GOT3 (cell line): ENCODE results near the gene TMEM145.

Source experiments
- DNase-seq: peaks from one replicate; lab custom pipeline; 2025; ENCODE audit warnings: mixed read lengths; lab: John Stamatoyannopoulos, UW

Gene TMEM145

DNA sequence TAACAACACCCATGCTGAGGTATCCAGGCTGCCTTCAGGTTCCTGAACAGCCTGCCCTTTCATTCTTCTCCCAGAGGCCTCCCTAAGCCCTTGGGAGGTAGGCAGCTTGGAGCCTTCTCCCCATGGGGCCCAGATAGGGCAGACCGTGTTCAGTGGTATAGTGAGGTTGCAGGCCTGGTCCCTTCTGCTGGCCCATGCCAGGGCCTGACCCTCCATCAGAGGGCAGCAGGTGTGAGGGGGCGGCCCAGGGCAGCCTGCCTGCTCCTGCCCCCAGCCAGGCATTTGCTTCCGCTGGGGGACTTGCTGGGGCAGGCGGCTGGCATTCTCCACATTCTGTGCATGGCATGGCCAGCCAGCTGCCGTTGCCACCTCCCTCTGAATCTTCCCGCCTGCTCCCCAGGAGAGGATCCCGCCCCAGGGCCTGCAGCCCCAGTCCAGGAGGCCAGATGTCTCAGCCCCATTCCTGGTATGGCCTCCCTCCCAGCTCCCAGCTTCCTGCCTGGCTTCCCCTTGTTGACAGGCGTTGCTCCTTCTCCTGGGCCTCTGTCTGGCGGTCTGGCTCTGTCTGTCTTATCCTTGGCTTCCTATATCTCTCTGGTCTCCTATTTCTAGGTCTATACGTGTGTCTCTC is 35.2 kb upstream of the TMEM145 start:
- DNase-seq = no peak

DNA sequence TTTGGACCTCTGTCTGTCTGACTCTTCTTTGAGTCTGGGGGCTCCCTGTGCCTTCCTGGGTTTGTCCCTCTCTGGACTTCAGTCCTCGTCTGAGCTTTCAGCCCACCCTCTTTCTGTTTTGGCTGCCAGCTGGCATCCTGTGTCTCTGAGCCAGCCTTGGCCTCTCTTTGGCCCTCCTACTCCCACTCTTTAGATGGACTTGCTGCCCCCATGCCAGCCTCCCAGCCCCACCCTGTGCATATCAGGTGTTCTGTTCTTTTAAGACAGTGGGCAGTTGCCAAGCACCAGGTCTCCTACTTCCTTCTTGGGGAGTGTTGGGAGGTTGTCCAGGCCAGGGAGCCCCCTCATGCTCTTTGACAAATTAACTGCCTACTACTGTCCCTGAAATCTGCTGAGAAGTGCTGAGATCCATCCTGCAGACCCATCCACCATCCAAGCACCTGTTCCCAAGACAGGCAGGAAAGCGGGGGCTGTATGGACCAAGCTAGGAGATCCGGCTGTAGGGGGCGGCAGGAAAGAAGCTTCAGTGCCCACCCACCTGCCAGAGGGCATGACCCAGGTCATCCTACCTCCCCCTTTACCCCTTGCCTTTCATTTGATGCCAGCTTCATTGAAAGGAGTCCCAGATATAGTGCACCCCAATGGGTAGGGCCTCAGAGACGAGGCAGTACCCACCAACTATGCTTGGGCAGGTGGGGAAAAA is 34.5 kb upstream of the TMEM145 start:
- no peak for DNase-seq

DNA sequence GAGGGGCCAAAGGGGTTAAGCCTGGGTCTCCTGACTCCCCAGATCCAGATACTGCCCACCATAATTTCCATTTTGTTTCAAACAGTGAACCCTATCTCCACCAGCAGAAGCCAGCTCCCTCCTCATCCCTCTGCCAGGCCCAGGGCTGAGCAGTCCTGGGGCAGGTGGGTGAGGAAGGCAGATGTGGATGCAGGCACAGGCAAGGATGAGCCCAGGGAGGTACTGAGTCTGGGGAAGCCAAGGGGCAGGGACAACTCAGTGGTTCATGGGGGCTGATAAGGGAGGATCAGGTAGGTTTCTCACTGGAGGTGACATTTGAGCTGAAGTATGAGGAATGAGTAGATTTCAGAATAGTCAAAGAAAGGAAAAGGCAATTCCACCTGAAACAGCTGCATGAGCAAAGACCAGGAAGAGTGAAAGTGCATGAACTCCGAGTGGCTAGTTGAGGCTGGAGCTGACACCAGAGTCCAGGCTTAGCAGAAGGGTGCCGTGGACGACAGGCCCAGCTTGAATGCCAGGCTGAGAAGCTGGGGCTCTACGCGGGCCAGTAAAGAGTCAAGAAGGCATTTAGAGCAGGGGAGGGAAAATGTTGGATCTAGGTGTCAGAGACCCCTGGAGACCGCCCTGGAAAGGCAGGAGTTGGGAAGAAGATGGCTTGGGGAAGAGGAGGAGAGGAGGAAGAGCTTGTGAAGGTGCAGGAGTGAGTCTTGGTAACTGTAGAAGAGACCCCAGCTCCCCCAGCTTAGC is 33.8 kb upstream of the TMEM145 start:
- no peak for DNase-seq

DNA sequence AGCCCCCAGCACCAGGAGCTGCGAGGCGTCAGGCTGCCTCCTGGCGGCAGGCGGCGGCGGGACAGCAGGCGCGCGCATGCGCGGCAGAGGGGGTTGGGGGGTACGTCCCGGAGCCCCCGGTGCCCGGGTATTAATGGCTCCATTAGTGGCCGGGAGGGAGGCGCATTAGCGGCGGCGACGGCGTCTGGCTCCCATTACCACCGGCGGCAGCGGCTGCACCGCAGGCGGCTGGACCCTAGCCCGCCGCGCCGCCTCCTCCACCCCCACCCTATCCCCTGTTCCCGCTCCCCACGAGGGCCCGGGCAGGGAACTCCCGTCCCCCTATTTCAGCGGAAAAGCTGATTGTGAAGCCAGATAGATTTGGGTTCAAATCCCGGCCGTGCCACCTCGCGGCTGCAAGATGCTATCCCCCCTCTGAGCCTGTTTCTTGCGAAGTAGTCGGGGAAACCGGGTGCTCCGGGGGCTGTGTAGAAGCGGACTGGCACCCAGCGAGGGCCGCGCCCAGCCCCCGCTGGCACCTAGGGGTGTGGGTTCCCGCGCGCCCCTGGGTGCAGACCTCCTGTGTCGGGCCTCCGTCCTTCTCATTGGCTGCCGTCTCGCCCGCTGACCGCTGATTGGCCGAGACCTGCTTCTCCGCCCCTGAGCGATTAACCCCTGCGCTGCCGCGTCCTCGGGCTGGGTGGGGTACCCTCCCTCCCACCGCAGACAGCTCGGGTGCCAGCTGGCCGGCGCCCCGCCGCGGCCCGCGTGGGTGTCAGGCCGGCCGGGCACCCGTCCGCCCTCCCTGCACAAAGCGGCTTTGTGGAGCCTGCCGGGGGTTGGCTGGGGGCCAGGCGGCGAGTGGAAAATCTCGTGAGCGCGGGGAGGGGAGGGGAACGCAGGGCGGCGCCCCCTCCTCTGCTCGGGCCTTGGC is 33.0 kb upstream of the TMEM145 start:
- peak; percentile 65 for DNase-seq

DNA sequence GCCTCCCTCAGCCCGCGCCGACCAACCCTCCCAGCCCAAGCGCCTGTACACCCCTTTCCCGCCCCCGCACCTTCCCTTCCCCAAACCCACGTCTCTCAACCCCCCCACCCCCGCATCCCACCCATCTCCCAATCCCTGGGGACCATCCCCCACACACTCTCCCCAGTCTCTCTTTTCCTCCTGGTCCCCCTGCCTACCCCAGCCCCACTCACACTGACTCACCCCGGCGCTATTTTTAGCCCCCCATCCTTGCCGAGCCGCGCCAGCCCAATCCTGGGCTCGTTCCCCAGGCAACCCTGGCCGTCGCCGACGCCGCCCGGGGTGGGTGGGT is 32.3 kb upstream of the TMEM145 start:
- DNase-seq = no peak

DNA sequence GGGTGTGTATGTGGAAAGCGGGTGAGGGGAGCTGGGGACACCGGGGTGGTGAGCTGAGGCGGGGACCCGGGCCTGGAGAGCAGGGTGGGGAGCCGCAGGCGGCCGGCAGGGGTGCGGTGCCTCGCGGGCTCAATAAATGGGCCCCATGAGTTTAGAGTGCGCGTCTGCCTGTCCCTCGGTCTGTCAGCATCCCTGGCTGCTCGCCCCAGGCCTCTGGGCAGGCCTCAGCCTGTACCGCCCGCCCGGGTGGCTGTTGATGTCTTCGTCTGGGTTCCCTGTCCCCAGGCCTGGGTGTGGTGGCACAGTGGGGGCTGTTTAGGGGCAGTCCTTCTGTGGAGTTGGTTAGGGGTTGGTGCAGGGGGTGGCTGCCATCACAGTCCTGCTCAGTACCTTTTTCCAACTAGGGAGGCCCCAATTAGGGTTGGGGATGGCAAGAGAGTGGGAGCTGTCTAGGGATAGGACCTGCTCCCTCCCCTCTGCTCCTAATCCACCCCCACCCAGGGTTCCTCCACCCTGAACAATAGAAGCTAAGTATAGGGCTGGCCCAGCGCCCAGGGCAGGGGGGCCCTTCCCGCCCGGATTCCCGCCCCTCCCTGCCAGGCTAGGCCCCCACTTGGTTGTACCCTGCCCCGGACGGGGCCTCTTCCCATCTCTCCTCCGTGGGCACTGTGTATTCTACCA is 31.8 kb upstream of the TMEM145 start:
- no peak for DNase-seq

DNA sequence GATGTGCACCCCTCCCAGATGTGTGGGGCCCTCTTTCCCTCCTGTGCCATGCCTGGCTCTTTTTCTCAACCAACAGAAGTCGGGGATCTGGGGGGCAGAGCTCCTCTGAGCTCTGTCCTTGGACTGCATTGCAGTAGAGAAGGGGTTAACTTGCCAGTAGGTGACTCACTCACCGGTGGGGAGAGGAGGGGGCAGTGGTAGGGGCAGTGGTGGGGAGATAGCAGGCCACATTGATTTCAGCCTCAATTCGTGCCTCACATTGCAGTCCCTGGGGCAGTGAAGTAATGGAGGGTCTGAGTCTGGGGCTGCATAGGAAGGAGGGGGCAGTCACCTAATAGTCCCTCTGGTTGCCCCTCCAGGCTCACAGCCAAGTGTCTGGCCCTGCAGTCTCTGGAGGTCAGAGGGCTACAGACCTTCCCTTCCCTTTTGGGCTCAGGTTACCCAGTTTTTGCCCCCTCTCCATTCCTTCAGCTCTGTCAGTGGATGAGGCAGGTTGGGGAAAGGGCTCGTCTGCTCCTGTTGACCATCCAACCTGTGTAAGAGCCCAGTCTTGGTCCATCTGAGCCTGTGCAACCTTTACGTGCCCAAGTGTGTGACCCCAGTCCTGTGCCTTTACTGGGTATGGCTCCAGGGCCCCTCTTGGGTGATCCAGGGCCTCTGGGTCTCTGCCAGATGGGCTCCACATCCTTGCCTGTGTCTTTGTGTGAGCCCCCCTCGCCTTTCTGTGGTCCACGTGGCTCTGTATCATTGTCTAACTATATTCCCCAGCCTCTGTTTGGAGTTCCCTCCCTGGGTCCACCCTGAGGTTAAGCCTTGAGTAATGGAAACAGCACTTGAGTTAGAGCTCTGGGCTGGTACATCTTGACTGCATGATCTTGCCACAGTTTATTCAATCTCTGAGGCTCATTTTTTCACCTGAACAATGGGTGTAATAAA is 31.0 kb upstream of the TMEM145 start:
- no peak for DNase-seq

DNA sequence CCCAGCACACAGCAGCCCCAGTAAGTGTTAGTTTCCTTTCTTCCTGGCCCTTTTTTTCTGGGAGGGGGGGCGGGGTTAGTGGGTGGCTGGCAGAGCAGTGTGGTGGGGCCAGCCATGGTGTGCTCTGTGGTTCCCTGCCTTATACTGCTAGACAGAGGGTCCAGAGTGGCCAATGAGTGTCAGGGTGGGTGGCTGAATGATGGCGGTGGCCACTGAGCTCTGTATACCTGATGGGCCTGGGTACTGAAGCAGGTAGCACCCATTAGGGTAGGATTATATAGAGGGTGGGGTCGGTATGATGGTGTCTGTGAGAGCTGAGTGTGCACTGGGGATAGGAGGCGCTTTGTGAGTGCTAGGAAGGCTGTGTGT is 30.3 kb upstream of the TMEM145 start:
- no peak for DNase-seq

DNA sequence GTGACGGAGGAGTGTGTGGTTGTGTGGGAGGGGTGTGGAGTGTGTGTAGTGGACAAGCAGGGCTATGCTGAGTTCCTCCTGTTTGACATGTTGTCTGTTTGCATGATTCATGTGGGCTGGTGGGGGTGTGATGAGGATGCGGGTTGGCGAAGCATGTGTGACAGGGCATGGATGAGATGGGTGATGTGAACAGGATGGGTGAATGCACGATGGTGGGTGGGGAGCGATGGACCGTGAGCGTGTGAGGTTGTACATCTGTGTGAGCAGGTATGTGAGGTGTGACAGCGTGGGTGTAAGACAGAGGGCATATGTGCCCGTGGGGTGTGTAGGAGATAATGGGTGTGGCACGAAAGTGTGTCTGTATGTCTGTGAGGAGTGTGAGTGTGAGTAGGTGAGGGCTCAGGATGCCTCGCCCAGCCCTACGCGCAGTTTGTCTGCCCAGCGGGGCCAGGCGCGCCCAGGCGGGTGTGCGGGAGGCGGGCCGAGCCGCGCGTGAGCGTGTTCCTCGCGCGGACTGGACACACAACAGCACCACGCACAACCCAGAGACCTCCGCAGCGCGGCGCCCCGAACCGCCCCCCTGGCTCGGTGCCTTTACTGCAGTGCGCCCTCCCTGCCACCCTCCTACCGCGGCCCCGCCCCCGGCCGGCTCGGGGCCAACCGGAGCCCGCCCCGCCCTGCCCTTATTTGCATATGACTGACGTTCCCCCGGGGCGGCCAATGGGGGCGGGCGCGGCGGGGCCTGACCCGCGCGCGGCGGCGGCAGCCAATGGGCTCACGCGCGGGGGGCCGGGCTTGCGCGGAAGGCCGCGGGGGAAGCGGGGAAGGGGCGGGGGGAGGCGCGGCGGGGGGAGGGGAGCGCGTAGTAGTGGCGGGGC is 29.7 kb upstream of the TMEM145 start:
- peak; percentile 83 for DNase-seq

DNA sequence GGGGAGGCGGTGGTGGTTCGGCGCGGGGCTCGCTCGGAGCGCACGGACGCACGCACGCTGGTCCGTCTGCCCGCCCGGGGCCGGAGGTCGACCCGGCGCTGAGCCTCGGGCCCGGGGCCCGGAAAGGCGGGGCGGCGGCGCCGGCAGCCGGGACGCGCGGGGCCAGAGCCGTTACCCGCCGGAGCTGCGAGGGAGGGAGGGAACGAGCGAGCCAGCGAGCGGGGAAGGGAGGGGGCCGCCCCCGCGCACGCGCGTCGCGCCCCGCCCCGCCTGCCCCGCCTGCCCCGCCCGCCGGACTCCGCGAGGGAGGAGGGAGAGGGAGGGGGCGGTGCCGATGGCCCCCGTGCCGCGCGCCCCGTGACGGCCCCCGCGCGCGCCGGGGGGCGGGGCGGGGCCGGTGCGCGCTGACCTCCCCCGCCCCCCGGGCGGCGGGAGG is 29.0 kb upstream of the TMEM145 start:
- peak; percentile 78 for DNase-seq

DNA sequence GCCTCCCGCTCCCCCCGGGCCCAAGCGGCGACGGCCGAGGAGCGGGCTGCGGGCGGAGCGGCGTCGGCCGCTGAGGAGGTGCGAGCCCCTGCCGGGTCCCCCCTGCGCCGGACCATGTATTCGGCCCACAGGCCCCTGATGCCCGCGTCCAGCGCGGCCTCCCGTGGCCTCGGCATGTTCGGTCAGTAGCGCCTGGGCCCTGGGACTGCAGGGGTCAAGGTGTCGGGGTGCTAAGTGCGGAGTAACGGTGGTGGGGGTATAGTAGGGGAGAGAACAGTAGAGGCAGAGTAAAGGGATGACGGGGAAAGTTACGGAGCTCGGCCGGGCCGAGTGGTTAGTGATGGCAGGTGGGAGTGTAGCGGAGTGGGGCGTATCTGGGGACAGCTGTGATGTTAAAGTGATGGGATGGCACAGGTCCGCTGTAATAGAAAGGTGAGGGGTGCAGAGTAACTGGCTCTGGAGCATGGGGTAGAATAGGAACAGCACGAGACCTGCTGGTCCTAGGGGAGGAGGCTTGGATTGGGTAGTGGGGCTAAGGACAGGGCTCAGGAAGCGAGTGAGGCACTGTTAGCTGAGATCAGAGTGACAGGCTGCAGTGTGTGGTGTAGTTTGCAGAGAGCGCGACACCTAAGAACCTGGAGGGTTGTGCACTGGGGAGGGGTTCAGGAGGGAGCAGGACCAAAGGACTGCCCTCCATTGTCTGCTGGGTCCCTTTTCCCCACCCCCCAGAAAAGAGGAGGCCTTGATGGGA is 28.3 kb upstream of the TMEM145 start:
- DNase-seq = no peak

DNA sequence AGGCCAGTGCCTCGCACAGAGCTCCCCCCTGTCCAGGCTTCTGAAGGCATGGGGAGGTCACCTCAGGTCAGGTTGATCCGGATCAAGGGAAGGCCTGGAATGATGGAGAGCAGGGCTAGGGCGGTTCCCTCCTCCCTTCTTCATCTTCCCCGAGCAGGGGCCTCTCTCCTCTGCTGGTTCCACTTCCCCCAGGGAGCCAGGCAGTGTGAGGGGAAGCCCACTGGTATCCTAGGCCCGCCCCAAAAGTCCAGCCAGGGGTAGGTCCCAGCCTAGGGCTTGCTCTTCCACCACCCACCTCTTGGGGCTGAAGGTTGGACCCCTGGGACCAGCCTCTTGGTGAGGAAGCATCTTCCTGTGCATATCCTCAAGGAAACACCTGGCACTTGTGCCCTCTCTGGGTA is 27.6 kb upstream of the TMEM145 start:
- no peak for DNase-seq

DNA sequence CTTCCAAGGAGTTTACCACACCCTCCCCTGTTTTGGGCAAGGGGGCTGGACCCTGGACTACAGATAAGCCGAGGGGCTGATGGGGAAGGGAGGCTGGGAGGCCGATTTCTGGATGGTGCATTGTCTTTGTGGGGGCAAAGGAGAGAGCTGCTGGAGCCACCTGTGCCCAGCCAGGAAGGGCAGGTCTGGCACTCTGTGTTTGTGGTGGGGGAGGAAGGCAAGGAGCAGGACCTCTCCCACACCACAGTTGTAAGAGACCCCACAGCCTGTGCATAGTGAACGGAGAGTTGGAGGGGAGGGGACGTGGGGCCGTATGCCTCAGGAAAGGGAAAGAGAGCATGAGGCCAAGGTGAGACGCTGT is 27.1 kb upstream of the TMEM145 start:
- no peak for DNase-seq

DNA sequence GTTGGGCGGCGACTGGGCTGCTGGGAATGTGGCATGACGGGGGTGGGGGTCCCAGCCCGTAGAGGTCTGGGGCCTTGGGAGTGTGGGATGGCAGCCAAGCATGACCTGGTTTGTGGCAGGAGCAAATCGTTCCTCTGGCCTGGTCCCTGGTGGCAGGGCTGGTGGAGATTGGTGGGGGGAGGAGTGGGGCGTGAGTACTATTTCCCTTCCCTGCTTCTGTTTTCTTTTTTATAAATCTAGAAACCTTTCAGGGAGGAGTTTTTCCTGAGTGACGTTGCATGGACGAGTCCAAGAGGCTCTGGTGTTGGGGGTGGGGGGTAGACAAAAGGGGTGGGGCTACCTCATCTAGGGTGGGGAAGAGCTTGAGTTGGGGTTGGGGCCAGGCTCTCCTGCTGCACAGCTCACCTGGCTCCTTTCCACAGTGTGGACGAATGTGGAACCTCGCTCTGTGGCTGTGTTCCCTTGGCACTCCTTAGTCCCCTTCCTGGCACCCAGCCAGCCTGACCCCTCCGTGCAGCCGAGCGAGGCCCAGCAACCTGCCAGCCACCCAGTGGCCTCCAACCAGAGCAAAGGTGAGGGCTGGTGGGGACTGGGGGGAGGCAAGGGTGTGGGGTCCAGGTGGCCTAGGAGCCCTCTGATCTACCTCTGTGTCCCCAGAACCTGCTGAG is 26.6 kb upstream of the TMEM145 start:
- no peak for DNase-seq

DNA sequence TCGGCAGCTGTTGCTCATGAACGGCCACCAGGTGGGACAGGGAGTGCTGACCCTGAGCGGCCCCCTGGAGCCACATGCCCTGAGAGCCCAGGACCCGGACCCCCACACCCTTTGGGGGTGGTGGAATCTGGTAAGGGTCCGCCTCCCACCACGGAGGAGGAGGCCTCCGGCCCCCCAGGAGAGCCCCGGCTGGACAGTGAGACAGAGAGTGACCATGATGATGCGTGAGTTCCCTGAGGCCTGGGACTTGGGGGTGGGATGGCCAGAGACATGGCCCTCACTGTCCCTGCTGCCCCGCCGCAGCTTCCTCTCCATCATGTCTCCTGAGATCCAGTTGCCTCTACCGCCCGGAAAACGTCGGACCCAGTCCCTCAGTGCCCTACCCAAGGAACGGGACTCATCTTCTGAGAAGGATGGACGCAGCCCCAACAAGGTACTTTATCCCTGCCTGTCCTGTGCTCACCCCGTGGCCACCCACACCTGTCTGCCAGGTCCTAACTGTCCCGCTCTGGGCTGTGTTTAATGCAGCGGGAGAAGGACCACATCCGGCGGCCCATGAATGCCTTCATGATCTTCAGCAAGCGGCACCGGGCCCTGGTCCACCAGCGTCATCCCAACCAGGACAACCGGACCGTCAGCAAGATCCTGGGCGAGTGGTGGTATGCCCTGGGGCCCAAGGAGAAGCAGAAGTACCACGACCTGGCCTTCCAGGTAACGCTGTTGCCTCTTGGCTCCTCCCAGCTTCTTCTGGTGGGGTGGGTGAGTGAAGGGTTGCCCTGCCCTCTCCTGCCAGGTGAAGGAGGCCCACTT is 25.9 kb upstream of the TMEM145 start:
- DNase-seq = no peak

DNA sequence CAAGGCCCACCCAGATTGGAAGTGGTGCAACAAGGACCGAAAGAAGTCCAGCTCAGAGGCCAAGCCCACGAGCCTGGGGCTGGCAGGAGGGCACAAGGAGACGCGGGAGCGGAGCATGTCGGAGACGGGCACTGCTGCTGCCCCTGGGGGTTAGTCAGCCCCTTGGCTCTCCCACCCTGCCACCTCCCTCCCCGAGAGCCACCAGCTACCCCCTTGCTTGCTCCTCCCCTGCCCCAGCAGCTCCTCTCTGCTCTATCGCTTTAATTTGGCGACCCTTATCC is 25.3 kb upstream of the TMEM145 start:
- no peak for DNase-seq

DNA sequence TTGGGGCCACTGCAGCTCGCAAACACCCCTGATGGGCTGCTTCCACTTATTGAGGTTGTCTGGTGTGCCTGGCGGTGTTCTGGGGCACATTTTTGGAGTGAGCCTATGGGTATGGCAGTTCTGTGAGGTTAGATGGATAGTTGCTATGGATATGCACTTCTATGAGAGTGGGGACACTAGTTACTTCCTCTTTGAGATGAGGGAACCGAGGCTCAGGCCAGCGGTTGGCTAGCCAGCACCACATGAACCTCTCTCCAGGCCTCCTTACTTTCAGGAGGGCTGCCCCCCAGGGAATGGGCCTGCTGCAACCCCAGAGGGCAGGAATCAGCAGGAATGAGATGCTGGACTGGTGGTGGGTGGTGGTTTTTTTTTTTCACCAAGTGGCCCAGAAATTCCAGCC is 24.7 kb upstream of the TMEM145 start:
- DNase-seq = no peak
